Stimulated activated CD4-positive, alpha-beta T cell treated with anti-CD3 and anti-CD28 coated beads, TNF-alpha, amount 100 ng/mL, for 4 hours (primary cell): Measurements from ENCODE around the gene IL10.
"Not testable (repeated sequence)": the region's sequence is repeated elsewhere in the genome, so short reads cannot be mapped to it uniquely, and the experiment has no call there.

ENCODE experiments used
- DNase-seq, 3 experiments: peaks; one replicate each; pipeline ENCODE4 v3.0.0-alpha.2; 2020; ENCODE audit warnings: low read depth in 3 of 3

The IL10 gene

DNA sequence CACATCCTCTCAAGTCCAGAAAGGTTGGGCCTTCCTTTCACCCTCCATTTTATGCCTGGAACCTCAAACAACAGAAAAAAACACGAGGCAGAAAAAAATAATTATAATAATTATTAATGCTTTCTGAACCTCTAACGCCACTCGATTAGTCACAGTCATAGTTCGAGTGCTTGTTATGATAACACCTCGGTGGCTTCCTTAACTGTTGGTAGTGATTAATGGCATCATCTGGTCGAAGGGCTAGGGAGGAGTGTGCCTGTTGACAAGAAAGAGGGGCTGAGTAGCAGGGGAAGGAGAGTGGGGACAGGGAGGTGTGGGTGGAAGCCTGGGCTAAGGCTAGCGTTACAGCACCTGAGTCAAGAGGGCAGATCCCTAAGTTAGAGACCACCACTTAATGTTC is 21.3 kb upstream of the IL10 start:
- no peak for DNase-seq

DNA sequence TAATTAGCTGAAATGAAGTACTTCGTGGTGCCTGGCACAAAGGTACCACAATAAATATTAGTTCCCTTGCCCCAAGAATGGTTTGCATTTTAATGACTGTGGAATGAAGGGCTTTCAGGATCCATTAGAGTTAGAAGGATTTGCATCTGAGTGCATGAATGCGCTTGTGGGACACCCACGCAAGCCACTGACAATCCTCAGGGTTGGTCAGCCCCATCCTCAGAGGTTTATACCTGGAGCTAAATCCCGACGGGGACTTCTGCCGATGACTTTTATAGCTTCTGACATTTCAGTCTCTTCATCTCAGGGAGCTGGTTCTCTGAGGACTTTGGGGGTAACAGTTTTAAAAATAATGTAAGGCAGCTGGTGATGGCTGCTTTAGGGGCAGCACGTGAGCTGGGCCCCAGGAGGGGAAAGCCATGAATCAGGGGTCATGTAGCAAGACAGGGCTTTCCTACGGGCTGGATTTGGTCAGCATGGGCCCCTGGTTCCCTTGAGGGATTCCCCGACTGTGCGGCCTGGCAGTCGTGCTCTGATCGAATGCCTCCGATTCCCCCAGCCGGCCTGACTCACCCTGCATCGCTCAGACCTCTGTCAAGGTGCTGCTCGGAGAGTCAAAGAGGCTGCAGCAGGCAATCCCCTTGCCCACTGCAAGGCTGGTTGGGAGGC is 20.8 kb upstream of the IL10 start:
- no peak for DNase-seq

DNA sequence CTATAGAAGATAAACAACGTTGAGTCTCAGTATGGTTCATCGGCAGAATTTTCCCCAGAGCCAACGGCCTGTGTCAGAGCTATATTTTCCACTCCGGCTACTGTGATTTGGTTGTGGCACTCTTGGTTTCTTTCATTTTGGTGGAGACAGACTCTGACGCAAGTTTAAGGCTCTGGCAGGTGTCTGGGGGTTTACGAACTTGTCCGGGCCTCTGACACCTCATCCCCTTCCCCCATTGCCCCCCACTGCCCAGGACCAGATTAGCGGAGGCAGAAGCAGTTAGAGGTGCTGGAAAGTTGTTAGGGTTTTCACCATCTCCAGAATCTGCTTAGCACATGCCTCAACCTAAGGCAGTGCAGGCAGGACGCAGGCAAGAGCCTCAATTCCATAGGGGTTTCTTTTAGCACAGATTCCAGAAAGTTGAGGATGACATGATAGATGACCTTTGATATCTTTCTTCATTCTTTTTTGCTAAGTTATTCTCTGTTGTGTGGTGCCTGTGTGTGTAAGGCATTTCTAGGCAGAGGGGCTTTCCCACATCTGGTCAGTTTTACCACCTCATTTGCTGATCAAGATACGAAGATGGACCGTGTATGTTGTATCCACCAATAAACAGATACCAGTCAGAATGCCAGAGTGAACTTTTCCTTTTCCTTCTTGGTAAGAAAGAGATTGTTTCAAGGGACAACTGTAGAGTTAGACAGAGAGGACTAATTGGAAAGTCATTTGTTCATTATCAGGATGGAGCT is 18.4 kb upstream of the IL10 start:
- DNase-seq = no peak

DNA sequence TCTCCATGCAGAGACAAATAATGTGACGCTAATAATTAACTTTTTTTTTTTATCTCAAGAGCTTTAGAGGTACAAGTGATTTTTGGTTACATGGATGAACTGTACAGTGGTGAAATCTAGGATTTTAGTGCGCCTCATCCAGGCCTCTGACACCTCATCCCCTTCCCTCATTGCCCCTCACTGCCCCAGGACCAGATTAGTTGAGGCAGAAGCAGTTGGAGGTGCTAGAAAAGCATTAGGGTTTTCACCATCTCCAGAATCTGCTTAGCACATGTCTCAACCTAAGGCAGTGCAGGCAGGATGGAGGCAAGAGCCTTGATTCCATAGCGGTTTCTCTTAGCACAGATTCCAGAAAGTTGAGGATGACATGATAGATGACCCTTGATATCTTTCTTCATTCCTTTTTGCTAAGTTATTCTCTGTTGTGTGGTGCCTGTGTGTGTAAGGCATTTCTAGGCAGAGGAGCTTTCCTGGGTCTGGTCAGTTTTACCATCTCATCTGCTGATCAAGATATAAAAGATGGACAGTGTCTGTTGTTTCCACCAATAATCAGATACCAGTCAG is 16.3 kb upstream of the IL10 start:
- no peak for DNase-seq

DNA sequence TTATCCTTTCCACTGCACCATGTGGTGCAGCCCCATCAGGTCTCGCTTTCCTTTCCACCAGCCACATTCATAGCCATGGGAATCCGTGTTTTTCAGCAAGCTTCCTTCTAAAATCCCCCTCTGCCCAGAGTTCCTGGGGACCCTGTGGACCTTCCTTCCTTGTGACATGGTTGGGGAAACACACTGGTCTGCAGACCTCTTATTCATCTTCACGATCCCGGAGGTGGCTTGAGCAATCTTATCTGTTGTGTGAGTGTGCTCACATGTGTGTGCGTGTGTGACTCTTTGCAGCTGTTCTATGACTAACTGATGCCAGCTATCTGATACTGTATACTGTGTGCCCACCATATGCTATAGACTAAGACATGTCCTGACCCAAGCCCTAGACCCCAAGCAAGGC is 15.6 kb upstream of the IL10 start:
- DNase-seq = no peak

DNA sequence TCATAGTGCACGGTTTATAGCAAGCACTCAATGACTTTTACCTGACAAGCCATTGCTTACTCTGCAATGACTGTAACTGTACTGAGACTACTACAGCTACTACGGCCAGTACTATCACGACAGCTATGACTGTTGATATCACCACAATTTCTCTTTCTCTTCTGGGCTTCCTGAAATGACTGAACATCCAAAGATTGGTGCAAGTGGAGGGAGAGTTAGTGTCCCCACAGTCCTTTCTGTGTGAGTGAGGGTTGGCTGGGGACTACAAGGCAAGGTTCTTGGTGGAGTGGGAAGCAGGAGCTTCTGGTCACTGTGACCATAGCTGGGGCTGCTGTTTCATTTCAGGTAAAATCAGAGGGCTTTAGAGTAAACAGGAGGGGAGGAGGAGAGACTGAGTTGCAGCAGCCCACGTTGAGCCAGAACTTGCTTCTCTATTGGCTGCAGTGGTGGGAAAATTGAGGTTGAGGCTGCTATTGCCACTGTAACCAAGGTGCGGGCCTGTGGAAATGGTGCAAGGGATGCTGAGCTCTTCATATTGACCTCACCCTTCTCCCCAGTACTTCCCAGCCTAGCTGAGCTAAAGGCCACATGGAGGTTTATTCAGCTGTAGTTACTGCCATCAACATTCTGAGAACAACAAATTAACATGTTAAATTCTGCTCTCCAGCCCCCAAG is 14.1 kb upstream of the IL10 start:
- DNase-seq = no peak

DNA sequence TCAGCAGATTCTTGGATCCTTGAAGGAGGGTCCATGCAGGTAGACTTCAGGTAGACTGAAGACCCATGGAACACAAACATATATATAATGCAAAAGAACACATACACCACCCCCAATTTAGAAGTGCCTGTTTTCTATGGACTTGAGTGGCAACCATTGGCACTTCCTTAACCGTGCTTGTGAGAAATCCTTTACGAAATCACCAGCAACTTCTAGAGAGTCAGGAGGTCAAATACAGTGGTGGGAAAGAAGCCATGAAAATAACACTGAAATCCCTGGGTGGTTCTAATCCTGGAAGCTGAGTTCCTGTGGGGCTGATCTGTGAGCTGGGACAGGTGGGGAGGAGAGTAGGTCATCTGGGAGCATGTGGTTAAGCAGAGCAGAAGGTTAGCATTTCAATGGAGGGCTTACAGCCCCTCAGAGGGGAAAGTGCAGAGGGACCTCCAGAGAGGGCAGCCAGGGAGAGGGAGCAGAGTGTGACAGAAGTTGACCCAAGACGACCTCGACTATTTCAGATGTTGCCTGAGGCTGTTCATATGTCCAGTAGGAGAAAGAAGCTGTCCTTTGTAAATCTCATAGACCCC is 13.0 kb upstream of the IL10 start:
- no peak for DNase-seq

DNA sequence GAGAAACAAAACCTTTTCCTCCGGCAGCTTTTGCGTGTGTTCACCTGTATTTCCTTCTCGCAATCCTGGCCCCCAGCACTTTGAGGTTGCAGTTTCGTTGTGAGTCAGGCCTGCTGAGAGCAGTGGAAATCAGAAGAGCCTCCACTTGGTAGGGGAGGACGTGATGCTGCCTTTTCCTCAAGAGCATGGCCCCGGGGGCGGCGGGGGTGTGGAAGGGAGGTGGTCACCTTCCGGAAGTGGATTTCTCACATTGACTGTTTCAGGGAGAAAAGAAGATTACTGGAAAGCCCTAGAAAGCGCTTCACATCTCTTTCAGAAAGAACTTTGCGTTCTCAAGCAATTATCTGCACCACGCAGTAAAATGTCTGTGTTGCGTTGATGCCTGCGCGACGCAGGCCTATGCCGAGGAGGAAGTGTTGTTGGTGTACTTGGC is 12.2 kb upstream of the IL10 start:
- peak; percentile 74 to 87 (median 86) for DNase-seq

DNA sequence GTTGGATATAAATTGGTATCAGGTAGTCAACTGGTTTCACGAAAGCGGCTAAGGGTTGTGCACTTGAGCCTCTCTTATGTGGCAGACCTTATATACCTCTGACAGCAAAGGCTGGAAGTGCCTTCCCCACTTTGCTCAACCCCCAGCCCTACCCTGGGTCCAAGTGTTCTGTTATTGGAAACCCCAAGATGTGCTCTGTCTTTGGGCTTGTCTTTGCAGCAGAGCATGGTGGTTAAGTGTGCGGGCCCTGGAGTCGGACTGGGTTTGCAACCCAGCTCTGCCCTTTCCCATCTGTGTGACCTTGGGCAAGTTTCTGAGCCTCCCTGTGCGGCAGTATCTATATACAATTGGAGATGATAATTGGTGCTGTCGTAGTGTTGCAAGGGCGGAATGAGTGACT is 11.2 kb upstream of the IL10 start:
- DNase-seq = no peak

DNA sequence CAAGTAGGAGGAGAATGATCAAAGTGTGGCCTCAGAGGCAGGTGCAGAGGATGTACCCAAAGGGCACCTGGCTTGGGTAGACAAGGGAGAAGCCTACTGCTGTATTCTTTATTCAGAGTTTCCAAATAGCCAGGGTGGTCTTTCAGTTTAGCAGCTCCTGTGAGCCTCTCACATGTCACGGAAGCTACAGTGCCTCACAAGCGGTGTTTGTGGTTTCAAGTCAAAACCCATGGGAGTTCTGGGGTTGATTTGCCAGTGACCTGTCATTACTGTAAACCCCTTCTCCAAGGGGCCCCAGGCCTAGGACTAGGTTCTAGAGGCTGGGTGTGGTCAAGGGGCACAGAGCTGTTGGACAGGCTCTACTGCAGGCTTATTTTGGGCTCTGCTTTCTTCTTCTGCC is 10.2 kb upstream of the IL10 start:
- DNase-seq = no peak

DNA sequence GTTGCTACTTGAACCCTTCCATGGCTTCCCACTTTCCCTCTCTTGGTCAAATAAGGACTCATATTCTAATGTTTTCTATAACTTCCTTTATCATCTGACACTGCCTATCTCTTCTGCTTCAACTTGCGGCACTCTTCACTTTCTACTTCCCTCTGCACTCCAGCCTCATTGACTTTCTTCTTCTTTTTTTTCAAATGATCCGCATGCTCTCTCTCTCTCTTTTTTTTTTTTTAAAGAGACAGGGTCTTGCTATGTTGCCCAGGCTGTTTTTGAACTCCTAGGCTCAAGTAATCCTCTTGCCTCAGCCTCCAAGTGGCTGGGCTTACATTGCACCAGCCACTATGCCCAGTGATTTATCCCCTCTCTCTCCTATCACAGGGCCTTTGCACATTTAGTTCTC is 7.3 kb upstream of the IL10 start:
- DNase-seq = no peak

DNA sequence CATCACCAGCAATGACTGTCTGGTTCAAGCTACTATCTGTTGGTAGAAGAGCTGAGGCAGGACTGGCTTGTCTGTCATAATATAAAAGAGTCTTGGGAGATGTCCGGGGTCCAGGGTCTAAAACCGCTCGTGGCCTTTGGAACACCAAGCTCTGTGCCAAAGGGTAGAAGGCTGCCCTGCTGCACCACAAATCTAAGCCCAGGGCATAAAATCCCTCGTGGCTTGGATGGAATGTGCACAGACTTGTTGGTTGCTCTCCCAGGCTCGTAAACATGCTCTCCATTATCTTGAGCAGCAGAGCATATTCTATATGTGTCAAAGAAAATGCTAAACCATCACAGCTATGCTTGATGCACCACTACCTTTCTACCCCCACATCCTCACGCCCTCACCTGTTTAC is 6.6 kb upstream of the IL10 start:
- not testable (repeated sequence) for DNase-seq

DNA sequence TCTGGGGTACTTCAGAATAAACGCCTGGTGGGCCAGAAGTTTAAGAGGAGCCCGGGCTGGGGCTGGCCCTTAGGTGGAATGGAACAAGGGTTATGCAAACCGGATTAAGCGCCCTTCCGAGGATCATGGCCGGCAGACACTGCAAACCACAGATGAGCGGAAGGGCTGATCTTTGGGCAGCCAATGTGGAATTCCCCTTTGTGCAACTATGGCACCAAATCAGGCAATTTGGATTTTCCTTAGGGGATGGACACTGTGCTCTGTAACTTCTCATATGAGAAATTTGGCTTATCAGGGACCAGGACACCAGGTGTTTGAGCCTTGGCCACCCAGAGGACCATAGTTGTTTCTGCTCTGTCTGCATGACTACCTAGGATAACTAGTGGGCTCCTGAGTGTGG is 5.7 kb upstream of the IL10 start:
- DNase-seq = no peak

DNA sequence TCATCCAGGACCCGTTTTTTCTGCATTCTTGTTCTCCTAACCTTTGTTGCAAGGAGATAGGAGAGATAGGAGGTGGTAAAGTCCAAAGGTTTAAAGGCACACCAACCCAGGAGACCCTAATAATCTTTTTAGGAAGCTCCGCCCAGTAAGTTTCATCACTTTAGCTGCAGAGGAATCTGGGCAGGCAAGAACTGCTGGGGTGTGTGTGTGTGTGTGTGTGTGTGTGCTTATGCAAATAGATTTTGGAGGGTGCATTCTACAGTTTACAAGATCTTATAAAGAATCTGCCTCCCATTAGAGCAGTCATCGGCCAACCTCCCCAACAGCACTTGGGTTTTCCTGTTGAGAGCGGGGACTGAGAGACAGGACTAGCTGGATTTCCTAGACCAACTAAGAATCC is 3.9 kb upstream of the IL10 start:
- DNase-seq = no peak

DNA sequence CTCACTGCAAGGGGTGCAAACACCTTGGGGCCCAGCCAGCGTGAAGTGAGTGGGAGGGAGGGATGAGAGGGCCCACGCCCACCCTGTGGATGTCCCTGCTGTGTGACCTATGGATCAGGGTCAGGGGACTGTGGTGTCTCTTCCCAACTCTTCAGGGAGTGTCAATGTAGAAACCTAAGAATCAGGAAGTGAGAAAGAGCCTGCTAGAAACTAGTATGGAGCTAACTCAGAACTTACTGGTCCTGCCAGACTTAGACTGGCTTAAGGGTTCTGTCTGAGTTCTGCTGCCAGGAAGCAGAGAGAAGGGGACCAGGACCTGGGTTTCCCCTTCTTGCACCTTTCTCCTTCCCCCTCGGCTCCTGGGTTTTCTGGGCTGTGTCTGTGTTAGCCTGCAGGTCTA is 1.8 kb upstream of the IL10 start:
- no peak for DNase-seq

DNA sequence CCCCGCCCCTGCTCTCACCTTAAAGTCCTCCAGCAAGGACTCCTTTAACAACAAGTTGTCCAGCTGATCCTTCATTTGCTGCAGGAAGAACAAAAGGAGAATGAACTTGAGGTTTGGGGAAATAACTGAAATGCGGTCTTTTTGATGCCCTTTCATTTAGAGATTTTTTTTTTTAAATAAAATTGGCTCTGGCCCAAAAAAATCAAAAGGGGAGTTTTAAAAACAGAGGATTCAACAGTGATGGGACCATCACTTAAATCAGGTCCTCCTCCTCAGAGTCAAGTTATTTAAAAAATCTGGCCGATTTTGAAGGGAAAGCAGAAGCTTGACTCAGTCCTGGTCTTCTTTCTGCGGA is 979 bp downstream of the IL10 start:
- DNase-seq = no peak

DNA sequence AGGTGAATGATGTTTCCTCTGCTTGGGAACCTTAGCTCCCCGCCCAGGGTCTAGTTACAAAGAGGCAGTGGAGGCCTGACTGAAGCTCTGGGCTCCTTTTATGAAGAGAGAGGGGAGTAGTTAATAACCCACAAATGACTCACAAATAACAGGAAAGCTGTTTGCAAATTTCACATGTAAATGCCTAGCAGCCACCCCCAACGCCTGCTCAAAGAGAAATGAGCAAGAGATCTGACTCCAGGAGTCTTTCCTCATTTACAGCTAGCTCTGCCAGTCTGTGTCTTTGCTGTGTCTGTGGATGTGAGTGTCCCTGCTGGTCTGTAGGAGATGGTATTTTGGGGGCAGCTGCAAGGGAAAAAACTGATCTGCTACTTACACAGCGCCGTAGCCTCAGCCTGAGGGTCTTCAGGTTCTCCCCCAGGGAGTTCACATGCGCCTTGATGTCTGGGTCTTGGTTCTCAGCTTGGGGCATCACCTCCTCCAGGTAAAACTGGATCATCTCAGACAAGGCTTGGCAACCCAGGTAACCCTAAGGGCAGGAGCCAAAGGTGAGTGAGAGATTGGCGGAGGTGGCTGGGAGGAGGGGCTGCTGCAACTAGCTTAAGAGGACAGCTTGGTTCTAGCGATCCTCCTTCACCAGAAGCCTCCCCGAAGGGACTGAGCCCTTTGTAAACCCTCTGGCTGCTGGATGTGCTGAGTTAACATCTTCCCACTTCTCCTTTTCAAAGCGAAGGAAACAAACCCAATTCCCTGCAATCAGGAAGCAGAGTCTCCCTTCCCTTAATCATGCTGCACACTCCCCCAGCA is 1.6 kb downstream of the IL10 start, which contains the start of gene IL19:
Gene IL19 (plus strand): TSS at position 243 of the 807 bp plus-strand sequence. CDS start 65,890 bp downstream, outside the sequence.
- DNase-seq = no peak

DNA sequence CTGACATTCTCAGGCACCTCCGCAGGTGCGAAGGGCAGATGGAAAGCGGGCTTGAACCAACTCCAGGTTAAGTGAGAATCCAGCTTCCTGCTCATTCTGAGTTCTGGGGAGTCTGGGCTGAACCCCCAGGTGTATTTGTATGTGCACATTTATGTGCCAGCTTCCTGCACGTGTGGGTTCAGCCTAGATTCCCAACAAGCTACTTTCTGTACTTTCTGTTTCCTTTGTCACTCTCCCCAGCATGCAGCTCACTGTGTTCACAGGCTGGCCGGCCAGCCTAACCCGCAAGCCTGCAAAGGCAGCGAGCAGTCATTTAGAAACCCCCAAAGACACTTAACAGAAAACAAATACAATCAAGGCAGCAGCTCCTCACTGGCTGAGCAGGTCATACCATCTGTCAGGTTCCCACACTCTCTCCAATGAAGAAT is 3.0 kb downstream of the IL10 start:
- no peak for DNase-seq

DNA sequence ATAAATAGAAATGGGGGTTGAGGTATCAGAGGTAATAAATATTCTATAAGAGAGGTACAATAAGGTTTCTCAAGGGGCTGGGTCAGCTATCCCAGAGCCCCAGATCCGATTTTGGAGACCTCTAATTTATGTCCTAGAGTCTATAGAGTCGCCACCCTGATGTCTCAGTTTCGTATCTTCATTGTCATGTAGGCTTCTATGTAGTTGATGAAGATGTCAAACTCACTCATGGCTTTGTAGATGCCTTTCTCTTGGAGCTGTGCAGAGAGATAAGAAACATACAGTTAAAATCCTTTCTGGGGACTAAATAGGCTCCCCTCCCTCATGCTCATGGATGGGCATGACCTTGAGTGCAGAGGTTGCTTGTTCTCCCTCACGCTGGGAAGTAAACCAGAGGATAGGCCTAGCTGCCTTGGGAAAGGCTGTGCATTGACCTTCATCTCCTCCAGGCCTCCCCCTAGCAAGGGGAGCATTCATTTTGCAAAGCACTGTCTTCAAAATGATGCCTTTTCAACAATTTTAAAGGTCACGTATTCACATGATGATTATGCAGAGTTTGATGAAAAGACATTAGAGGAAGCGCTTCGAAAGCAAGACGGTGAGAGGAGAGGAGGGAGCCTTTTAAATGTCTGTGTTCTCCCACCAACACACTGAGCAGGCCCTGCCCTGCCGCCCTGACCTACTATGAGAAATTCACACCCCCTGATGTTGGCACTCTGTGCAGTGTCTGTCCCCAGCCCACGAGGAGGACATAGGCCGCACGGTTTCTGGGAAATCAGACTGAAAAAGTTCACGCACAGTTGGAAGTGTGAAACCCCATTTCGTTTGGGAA is 3.6 kb downstream of the IL10 start:
- DNase-seq = no peak

DNA sequence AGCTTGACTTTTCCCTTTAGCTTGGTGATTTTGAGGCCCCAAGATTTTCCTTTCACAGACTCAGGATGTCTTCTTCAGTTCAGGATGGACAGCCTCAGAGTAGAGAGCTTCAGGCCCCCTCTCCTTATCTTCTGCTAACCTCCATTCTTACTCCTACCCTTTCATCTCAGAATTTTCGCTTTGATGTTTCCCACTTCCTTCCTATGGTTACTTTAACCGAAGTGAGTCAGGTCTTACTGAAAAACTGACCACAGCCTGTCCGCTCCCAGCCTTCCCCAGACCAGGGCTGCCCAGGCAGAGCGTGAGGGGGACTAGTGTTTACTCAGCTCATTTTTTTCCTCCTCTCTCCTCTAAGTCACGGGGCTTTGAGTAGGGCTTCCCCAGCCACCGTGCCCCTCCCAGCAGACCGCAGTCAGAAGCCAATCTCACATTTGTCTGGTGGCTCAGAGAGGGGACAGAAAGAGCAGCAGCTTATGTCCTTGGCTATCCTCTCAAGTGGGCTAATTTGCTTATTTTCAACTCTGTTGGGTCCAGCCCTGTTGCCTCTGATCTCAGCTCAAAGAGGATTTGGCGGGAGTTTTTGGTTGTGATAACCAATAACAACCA is 5.9 kb downstream of the IL10 start:
- peak in 2 of 3 experiments; percentile 41 to 46 for DNase-seq
